ENCODE results near the gene PLAAT1.

DNA sequence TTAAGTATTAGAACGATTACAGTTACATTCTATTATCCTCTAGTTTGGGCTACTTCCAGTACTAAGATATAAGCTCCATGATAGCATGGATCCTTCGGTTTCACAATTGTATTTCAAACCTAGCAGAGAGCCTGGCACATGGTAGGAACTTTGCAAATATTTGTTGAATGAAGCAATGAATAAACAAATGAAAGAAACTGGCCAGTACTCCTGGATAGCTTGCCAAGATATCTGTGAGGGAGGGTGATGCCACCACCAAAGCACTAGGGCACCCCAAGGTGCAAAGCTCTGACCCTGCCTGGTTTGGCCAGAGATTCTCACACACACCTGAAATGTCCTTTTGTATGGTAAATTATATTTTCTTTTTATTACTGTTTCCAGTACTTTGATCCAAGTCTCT lies 44.3 kb upstream of the PLAAT1 start:
- TF ChIP-seq CTCF (IDR thresholded peaks at IDR 0.05) (no peak), EP300 (IDR thresholded peaks at IDR 0.05) (no peak), POLR2AphosphoS5 (IDR thresholded peaks at IDR 0.05) (no peak), POLR2A (IDR thresholded peaks at IDR 0.05) (no peak)

All from stomach (tissue), 4 donors.